SK-N-SH (cell line): ENCODE data around the gene THAP3. TPM values are rescaled to one million over a fixed set of nuclear protein-coding genes. Genes with fewer than 3 reads are reported as not detected.
"Not testable (repeated sequence)": the region's sequence is repeated elsewhere in the genome, so short reads cannot be mapped to it uniquely, and the experiment has no call there.

ENCODE experiments used
- CTCF ChIA-PET: fragments of 300-600, 350-600 bp; formaldehyde crosslinking; extraction: SDS; loops from one replicate; lab custom pipeline; 2021; lab: Yijun Ruan, JAX
- POLR2A ChIA-PET: fragments of 350-600 bp; sonication (Branson Sonifier 250); formaldehyde crosslinking; extraction: SDS; loops from one replicate; lab custom pipeline; 2020; ENCODE audit warnings: antibody characterized with exemption, inconsistent platforms; lab: Yijun Ruan, JAX
- DNase-seq: peaks from one replicate; pipeline ENCODE4 v3.0.0; 2012
- H2AFZ ChIP-seq: fragments of 200-600 bp; sonication (generic); 2 replicates; pipeline ENCODE4 v1.8.1; 2016; ENCODE audit warnings: antibody characterized with exemption, mild to moderate bottlenecking, low read depth
- H3F3A ChIP-seq: fragments of 200-600 bp; sonication (generic); replicated peaks from 2 replicates; pipeline ENCODE3; 2016; ENCODE audit warnings: antibody characterized with exemption, mild to moderate bottlenecking; ENCODE audit not compliant: insufficient read depth
- H3K27ac ChIP-seq, 2 experiments: fragments of 200-500 bp in 1 of 2; fragments of 200-600 bp in 1 of 2; sonication (Bioruptor generic) in 1 of 2; sonication (generic), shearing (Covaris generic) in 1 of 2; 2 replicates each; pipeline versions ENCODE4 v1.5.1 to v1.6.1; 2014 to 2016; ENCODE audit warnings: low read depth in 2 of 2, inconsistent platforms in 1 of 2, low read length in 1 of 2, mild to moderate bottlenecking in 1 of 2, mixed read lengths in 1 of 2
- H3K27me3 ChIP-seq: fragments of 200-600 bp; sonication (generic), shearing (Covaris generic); 2 replicates; pipeline ENCODE4 v1.6.1; 2016; ENCODE audit warnings: mixed run types; ENCODE audit not compliant: insufficient read depth
- H3K36me3 ChIP-seq, 2 experiments: fragments of 200-500 bp in 1 of 2; fragments of 200-600 bp in 1 of 2; sonication (Bioruptor generic) in 1 of 2; sonication (generic) in 1 of 2; replicated peaks in 1 of 2; 2 replicates each; pipeline versions ENCODE3 to v1.5.1; 2014 to 2016; ENCODE audit warnings: low read length in 1 of 2, mild to moderate bottlenecking in 1 of 2; ENCODE audit not compliant: insufficient read depth in 2 of 2, control insufficient read depth in 1 of 2
- H3K4me1 ChIP-seq, 2 experiments: fragments of 200-500 bp in 1 of 2; fragments of 200-600 bp in 1 of 2; sonication (Bioruptor generic) in 1 of 2; sonication (generic), shearing (Covaris generic) in 1 of 2; 2 replicates each; pipeline versions ENCODE4 v1.5.1 to v1.6.1; 2014 to 2016; ENCODE audit warnings: low read depth in 1 of 2, low read length in 1 of 2, mixed run types in 1 of 2; ENCODE audit not compliant: insufficient read depth in 2 of 2, control insufficient read depth in 1 of 2
- H3K4me2 ChIP-seq: fragments of 200-600 bp; sonication (generic), shearing (Covaris generic); 2 replicates; pipeline ENCODE4 v1.6.1; 2017; ENCODE audit warnings: mixed run types
- H3K4me3 ChIP-seq, 2 experiments: fragments of 200-500 bp in 1 of 2; fragments of 200-600 bp in 1 of 2; sonication (Bioruptor generic) in 1 of 2; sonication (generic), shearing (Covaris generic) in 1 of 2; 2 replicates each; pipeline versions ENCODE4 v1.5.1 to v1.8.1; 2014 to 2016; ENCODE audit warnings: low read depth in 2 of 2, inconsistent platforms in 1 of 2, low read length in 1 of 2, mild to moderate bottlenecking in 1 of 2, mixed read lengths in 1 of 2, moderate library complexity in 1 of 2
- H3K79me2 ChIP-seq: fragments of 200-600 bp; sonication (generic); 2 replicates; pipeline ENCODE4 v1.8.1; 2017; ENCODE audit warnings: mild to moderate bottlenecking; ENCODE audit not compliant: insufficient read depth
- H3K9ac ChIP-seq: fragments of 200-600 bp; sonication (generic); 2 replicates; pipeline ENCODE4 v1.6.1; 2017; ENCODE audit warnings: mixed run types
- H3K9me2 ChIP-seq: fragments of 200-600 bp; sonication (generic); 2 replicates; pipeline ENCODE4 v1.6.1; 2017; ENCODE audit warnings: mixed run types
- H3K9me3 ChIP-seq: fragments of 200-600 bp; sonication (generic); 2 replicates; pipeline ENCODE4 v1.6.1; 2017; ENCODE audit warnings: mixed run types, mild to moderate bottlenecking, moderate library complexity
- H4K20me1 ChIP-seq: fragments of 200-600 bp; sonication (generic); 2 replicates; pipeline ENCODE4 v1.6.1; 2017; ENCODE audit warnings: mild to moderate bottlenecking, mixed run types; ENCODE audit not compliant: insufficient read depth
- EP300 ChIP-seq, 2 experiments: IDR thresholded peaks; 2 replicates each; pipeline versions ENCODE4 v1.4.0 to v1.6.1; 2012; ENCODE audit warnings: borderline replicate concordance in 1 of 2, low read depth in 1 of 2, low read length in 1 of 2
- RAD21 ChIP-seq: IDR thresholded peaks from 2 replicates; pipeline ENCODE4 v1.6.1; 2012; ENCODE audit warnings: mild to moderate bottlenecking, low read length
- REST ChIP-seq: IDR thresholded peaks from 2 replicates; pipeline ENCODE4 v1.6.1; 2012; ENCODE audit warnings: mild to moderate bottlenecking, low read depth, low read length, moderate library complexity
- WGBS: methylation state at CpG from one replicate; pipeline ENCODE4 v1.1.6; 2017; ENCODE audit warnings: low lambda C conversion rate; 5-methylcytosine and 5-hydroxymethylcytosine counted together
- polyA plus RNA-seq, 3 experiments: library from polyadenylated mRNA; depleted of rRNA; stranded (reverse); fragments of >200 nt; gene quantifications; 2 replicates each; pipeline ENCODE4 v1.2.3, GENCODE V29; 2012

Gene THAP3
- polyA plus RNA-seq, 1 of the 3 experiments (the other 2 are of a cell fraction): 11.1 TPM

- Histone ChIP-seq H3F3A (peaks cover 14% of the 10 kb centered on the region), H3K27me3 (no peaks in the 10 kb centered on the region), H3K4me3 (no peak overlapping the region), H3K79me2 (peaks cover 12% of the 10 kb centered on the region; the same call in 1 of the 2 replicates), H3K4me2 (no peak overlapping the region), H2AFZ (no peak overlapping the region), H3K9ac (no peak overlapping the region), H3K9me2 (no peaks in the 10 kb centered on the region)
- CTCF ChIA-PET: interaction anchor here (0.8 to 3.2 kb wide), 5 partner anchors 12 to 661 kb away, joined by 3 to 14 read pairs (median 3); no protein-coding TSS in a partner anchor
- POLR2A ChIA-PET: interaction anchor here (0.6 kb wide), 1 partner anchor 34 kb away, joined by 3 read pairs; no protein-coding TSS in a partner anchor
- no peak for DNase-seq
- TF ChIP-seq RAD21: 0 out of 2 replicates have a peak, but pooled peaks have one; percentile 22
- TF ChIP-seq REST: no peak
- TF ChIP-seq, all 33 proteins: peak for 1
- 85% methylated on average over 5 of the region's 5 CpGs for WGBS
- Histone ChIP-seq H3K27ac (no peak overlapping the region), H3K4me1 (no peaks in the 10 kb centered on the region; a peak in 1 of 4 replicates), H3K36me3 (peaks cover 0 to 12% of the 10 kb centered on the region in 2 experiments), H3K9me3 (no peaks in the 10 kb centered on the region), H4K20me1 (no peaks in the 10 kb centered on the region)
These were observed 33.8 kb downstream of the THAP3 start for GRCh38 chr1:6658359-6659060.

- peaks cover 11% of the 10 kb centered on the region; the same call in 1 of the 2 replicates for H3K79me2 ChIP-seq
- H3K36me3 ChIP-seq: peaks cover 0 to 10% of the 10 kb centered on the region in 2 experiments
- peaks cover 14% of the 10 kb centered on the region for H3F3A ChIP-seq
- POLR2A ChIA-PET: no interaction called here
- CTCF ChIA-PET: interaction anchor here (0.9 to 1.1 kb wide), 2 partner anchors 25 to 175 kb away, joined by 3 read pairs; no protein-coding TSS in a partner anchor
- no peaks in the 10 kb centered on the region for H3K9me2 ChIP-seq
- DNase-seq: no peak
- WGBS: 56% methylated on average over 7 of the region's 7 CpGs
- H3K4me1 ChIP-seq: no peaks in the 10 kb centered on the region; a peak in 1 of 4 replicates
- no peak overlapping the region for H2AFZ ChIP-seq
- no peaks in the 10 kb centered on the region for H4K20me1 ChIP-seq
- TF ChIP-seq EP300 (IDR thresholded peaks at IDR 0.05; ENCODE audit: borderline replicate concordance in 1 of 2, low read depth in 1 of 2, low read length in 1 of 2): no peak
- H3K27me3 ChIP-seq: no peaks in the 10 kb centered on the region
- peak overlapping the region; percentile 32 to 56; a peak in 2 of 4 replicates for H3K27ac ChIP-seq
- no peak overlapping the region for H3K9ac ChIP-seq
- H3K9me3 ChIP-seq: no peaks in the 10 kb centered on the region
- no peak overlapping the region for H3K4me3 ChIP-seq
- H3K4me2 ChIP-seq: no peak overlapping the region
These were observed 35.9 kb downstream of the THAP3 start for GRCh38 chr1:6660415-6661049.

GRCh38 chr1:6662468-6662867, 37.8 kb downstream of the THAP3 start:
- H3K9me3 ChIP-seq, H4K20me1 ChIP-seq, H3K79me2 ChIP-seq, H3K27me3 ChIP-seq, H2AFZ ChIP-seq, POLR2A ChIA-PET, DNase-seq, H3K4me3 ChIP-seq, H3K4me1 ChIP-seq, H3K9ac ChIP-seq, H3K9me2 ChIP-seq, H3K27ac ChIP-seq, H3K4me2 ChIP-seq: not testable (repeated sequence)
- peaks cover 14% of the 10 kb centered on the region for H3F3A ChIP-seq
- H3K36me3 ChIP-seq: peaks cover 0 to 25% of the 10 kb centered on the region in 2 experiments
- CTCF ChIA-PET: interaction anchor here (1.4 kb wide), 1 partner anchor 39 kb away, joined by 3 read pairs; the partner anchor contains the start of gene DNAJC11
- WGBS: 98% methylated on average over 6 of the region's 7 CpGs
